Measurements from ENCODE around the gene MAP2K1. TPM values are rescaled to one million over a fixed set of nuclear protein-coding genes. Genes with fewer than 3 reads are reported as not detected.
A peak's percentile ranks its signal among the peaks of the same experiment; 100 is the strongest.

Gene MAP2K1
- total and polyA plus RNA-seq, 2 donors (not counting 1 experiment from before 2014, with no cell fraction given): 32.9 to 40.0 TPM

DNA sequence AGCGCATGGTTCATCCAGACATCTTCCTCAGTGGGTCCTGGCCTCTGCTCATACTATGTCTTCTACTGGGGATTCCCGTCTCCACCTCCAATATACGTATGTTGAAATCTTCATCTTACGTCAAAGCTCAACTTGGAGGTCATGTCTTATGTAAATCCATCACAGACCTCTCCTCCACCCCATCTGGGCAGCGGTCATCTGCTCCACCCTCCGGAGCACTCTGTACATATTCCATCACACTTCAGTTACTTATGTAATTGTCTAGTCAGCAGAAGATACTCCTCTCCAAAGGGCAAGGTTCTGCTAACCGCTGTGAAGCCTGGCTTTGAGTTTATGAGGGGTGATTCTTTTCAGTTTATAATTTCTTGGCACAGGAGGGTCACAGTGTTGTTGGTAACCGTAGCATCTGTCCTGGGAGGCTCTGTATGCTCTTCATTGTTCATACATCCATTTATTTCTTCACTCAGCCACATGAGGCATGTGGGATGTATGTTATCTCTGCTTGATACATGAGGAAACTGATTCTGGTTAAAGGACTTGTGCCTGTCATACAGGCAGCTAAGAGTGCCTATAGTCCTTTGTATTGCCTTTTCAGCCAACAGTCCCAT lies 22.1 kb downstream of the MAP2K1 start:
- Histone ChIP-seq H3K36me3 (ENCODE audit: control insufficient read depth, insufficient read depth, low read length) (no peaks in the 10 kb centered on the region), H3K9me3 (ENCODE audit: control insufficient read depth, insufficient read depth, low read depth, low read length) (no peaks in the 10 kb centered on the region), H3K9ac (ENCODE audit: insufficient read depth, low read length) (no peak overlapping the region), H3K4me1 (ENCODE audit: control insufficient read depth, extremely low read depth, insufficient read depth, low read length) (no peaks in the 10 kb centered on the region), H2AFZ (ENCODE audit: low read length) (no peak overlapping the region), H3K4me2 (ENCODE audit: extremely low read depth, insufficient read depth, low read length) (no peak overlapping the region), H3K27me3 (ENCODE audit: control insufficient read depth, insufficient read depth, low read length) (no peaks in the 10 kb centered on the region), H4K20me1 (ENCODE audit: control insufficient read depth, extremely low read depth, insufficient read depth, low read length) (no peaks in the 10 kb centered on the region), H3K4me3 (replicated peaks in 1 of 4; ENCODE audit: control extremely low read depth in 1 of 4, insufficient read depth in 1 of 4, low read depth in 3 of 4, low read length in 4 of 4) (no peak overlapping the region), H3K79me2 (ENCODE audit: control insufficient read depth, insufficient read depth, low read length) (peaks cover 55% of the 10 kb centered on the region), H3K27ac (ENCODE audit: insufficient read depth, low read length) (no peak overlapping the region)
- DNase-seq (ENCODE audit: low read depth in 2 of 2): peak in 1 of 2 donors; percentile 67
- no peak for TF ChIP-seq EZH2 (IDR thresholded peaks at IDR 0.05; ENCODE audit: low read length, missing control alignments)
- TF ChIP-seq, protein P1, sequence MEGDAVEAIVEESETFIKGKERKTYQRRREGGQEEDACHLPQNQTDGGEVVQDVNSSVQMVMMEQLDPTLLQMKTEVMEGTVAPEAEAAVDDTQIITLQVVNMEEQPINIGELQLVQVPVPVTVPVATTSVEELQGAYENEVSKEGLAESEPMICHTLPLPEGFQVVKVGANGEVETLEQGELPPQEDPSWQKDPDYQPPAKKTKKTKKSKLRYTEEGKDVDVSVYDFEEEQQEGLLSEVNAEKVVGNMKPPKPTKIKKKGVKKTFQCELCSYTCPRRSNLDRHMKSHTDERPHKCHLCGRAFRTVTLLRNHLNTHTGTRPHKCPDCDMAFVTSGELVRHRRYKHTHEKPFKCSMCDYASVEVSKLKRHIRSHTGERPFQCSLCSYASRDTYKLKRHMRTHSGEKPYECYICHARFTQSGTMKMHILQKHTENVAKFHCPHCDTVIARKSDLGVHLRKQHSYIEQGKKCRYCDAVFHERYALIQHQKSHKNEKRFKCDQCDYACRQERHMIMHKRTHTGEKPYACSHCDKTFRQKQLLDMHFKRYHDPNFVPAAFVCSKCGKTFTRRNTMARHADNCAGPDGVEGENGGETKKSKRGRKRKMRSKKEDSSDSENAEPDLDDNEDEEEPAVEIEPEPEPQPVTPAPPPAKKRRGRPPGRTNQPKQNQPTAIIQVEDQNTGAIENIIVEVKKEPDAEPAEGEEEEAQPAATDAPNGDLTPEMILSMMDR (conservative IDR thresholded peaks at IDR 0.05 in 1 of 2, IDR thresholded peaks at IDR 0.05 in 1 of 2; ENCODE audit: low read depth in 1 of 2, low read length in 2 of 2): no peak

DNA sequence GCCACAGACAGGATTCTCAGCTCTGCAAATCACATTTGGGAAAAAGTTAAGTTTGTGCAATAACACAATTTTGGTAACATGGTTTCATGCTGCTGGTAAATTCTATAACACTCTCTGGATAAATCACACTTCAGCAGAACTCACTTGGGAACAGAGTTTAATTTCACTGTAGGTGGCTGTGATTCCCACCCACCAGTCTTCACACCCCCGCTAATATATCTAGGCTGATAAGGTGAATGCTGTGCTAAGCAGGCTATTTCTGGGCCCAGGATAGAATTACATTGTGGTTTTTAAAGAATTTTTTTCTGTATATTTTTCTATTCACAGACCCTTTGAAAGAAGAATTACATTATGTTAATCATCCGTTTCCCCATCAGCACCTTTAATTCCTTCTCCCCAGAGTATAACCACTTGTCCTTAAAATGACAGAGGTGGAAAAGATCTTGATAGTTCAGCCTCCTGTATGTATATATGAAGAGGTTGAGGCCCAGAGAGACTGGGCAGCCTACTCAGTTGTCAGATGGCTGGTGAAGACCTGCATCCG lies 22.9 kb downstream of the MAP2K1 start:
- Histone ChIP-seq H3K9ac (ENCODE audit: insufficient read depth, low read length) (no peak overlapping the region), H3K36me3 (ENCODE audit: control insufficient read depth, insufficient read depth, low read length) (no peaks in the 10 kb centered on the region), H4K20me1 (ENCODE audit: control insufficient read depth, extremely low read depth, insufficient read depth, low read length) (no peaks in the 10 kb centered on the region), H3K4me3 (replicated peaks in 1 of 4; ENCODE audit: control extremely low read depth in 1 of 4, insufficient read depth in 1 of 4, low read depth in 3 of 4, low read length in 4 of 4) (no peak overlapping the region), H2AFZ (ENCODE audit: low read length) (no peak overlapping the region), H3K79me2 (ENCODE audit: control insufficient read depth, insufficient read depth, low read length) (peaks cover 50% of the 10 kb centered on the region), H3K4me1 (ENCODE audit: control insufficient read depth, extremely low read depth, insufficient read depth, low read length) (no peaks in the 10 kb centered on the region), H3K9me3 (ENCODE audit: control insufficient read depth, insufficient read depth, low read depth, low read length) (no peaks in the 10 kb centered on the region), H3K4me2 (ENCODE audit: extremely low read depth, insufficient read depth, low read length) (no peak overlapping the region), H3K27ac (ENCODE audit: insufficient read depth, low read length) (no peak overlapping the region), H3K27me3 (ENCODE audit: control insufficient read depth, insufficient read depth, low read length) (no peaks in the 10 kb centered on the region)
- TF ChIP-seq, protein P1 (conservative IDR thresholded peaks at IDR 0.05 in 1 of 2, IDR thresholded peaks at IDR 0.05 in 1 of 2; ENCODE audit: low read depth in 1 of 2, low read length in 2 of 2): no peak
- TF ChIP-seq EZH2 (IDR thresholded peaks at IDR 0.05; ENCODE audit: low read length, missing control alignments): no peak
- DNase-seq (ENCODE audit: low read depth in 2 of 2): peak in 1 of 2 donors; percentile 18

DNA sequence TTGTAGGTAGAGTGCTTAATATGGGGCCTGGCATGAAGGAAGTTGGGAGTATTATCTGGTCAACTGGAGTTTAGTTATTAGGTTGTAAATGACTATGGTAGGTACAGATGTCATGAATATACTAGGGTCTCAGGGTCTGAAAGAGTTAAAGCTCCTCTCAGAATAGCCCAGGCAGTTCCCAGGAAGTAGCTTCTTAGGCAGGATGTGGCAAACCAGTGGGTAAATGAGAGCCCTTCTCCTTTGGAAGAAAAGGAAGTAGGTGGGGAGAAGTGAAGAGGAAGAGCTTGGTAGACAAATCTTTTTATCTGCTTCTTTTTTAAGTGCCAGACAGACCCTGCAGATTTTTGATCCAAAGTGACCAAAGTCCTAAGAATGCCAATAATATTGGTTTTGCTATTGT lies 24.5 kb downstream of the MAP2K1 start:
- H2AFZ ChIP-seq (ENCODE audit: low read length): no peak overlapping the region
- DNase-seq (ENCODE audit: low read depth in 2 of 2): no peak
- no peaks in the 10 kb centered on the region for H3K9me3 ChIP-seq (ENCODE audit: control insufficient read depth, insufficient read depth, low read depth, low read length)
- no peaks in the 10 kb centered on the region for H3K36me3 ChIP-seq (ENCODE audit: control insufficient read depth, insufficient read depth, low read length)
- TF ChIP-seq, protein P1 (conservative IDR thresholded peaks at IDR 0.05 in 1 of 2, IDR thresholded peaks at IDR 0.05 in 1 of 2; ENCODE audit: low read depth in 1 of 2, low read length in 2 of 2): no peak
- TF ChIP-seq EZH2 (IDR thresholded peaks at IDR 0.05; ENCODE audit: low read length, missing control alignments): no peak
- no peak overlapping the region for H3K9ac ChIP-seq (ENCODE audit: insufficient read depth, low read length)
- H3K79me2 ChIP-seq (ENCODE audit: control insufficient read depth, insufficient read depth, low read length): peaks cover 52% of the 10 kb centered on the region
- no peaks in the 10 kb centered on the region for H3K27me3 ChIP-seq (ENCODE audit: control insufficient read depth, insufficient read depth, low read length)
- no peaks in the 10 kb centered on the region for H3K4me1 ChIP-seq (ENCODE audit: control insufficient read depth, extremely low read depth, insufficient read depth, low read length)
- H3K4me2 ChIP-seq (ENCODE audit: extremely low read depth, insufficient read depth, low read length): no peak overlapping the region
- no peak overlapping the region for H3K4me3 ChIP-seq (replicated peaks in 1 of 4; ENCODE audit: control extremely low read depth in 1 of 4, insufficient read depth in 1 of 4, low read depth in 3 of 4, low read length in 4 of 4)
- no peak overlapping the region for H3K27ac ChIP-seq (ENCODE audit: insufficient read depth, low read length)
- H4K20me1 ChIP-seq (ENCODE audit: control insufficient read depth, extremely low read depth, insufficient read depth, low read length): no peaks in the 10 kb centered on the region

Measured in fibroblast of lung (primary cell).